HG02571 (cell line): Measurements from ENCODE around the gene CTNND2.

ENCODE experiments used
- ATAC-seq: cut with Tn5 transposase; IDR thresholded peaks from one replicate; pipeline ENCODE4 v1.9.1; 2021; ENCODE audit warnings: mild to moderate bottlenecking, moderate library complexity; ENCODE audit not compliant: unreplicated experiment

Gene CTNND2

GRCh38 chr5:11531811-11532555 is 372.3 kb downstream of the CTNND2 start:
- no peak for ATAC-seq

GRCh38 chr5:11528720-11529119 is 375.5 kb downstream of the CTNND2 start:
- no peak for ATAC-seq

GRCh38 chr5:11527652-11528349 is 376.4 kb downstream of the CTNND2 start:
- ATAC-seq: no peak

GRCh38 chr5:11525020-11525419 is 379.2 kb downstream of the CTNND2 start:
- ATAC-seq: no peak

GRCh38 chr5:11524188-11524587 is 380.1 kb downstream of the CTNND2 start:
- no peak for ATAC-seq

GRCh38 chr5:11522796-11523195 is 381.4 kb downstream of the CTNND2 start:
- ATAC-seq: no peak

GRCh38 chr5:11520241-11520930 is 383.9 kb downstream of the CTNND2 start:
- ATAC-seq: no peak

GRCh38 chr5:11519236-11519635 is 385.0 kb downstream of the CTNND2 start:
- ATAC-seq: no peak

- ATAC-seq: no peak
Measured at GRCh38 chr5:11518676-11519075, 385.6 kb downstream of the CTNND2 start.

GRCh38 chr5:11514705-11515432 is 389.4 kb downstream of the CTNND2 start:
- no peak for ATAC-seq

- no peak for ATAC-seq
Measured at GRCh38 chr5:11511878-11512277, 392.4 kb downstream of the CTNND2 start.

- no peak for ATAC-seq
Measured at GRCh38 chr5:11510889-11511288, 393.4 kb downstream of the CTNND2 start.

- ATAC-seq: no peak
Measured at GRCh38 chr5:11509793-11510192, 394.5 kb downstream of the CTNND2 start.

- ATAC-seq: no peak
Measured at GRCh38 chr5:11507156-11507910, 396.9 kb downstream of the CTNND2 start.

- no peak for ATAC-seq
Measured at GRCh38 chr5:11504886-11505193, 399.4 kb downstream of the CTNND2 start.

GRCh38 chr5:11504065-11504885 is 400.0 kb downstream of the CTNND2 start:
- no peak for ATAC-seq

GRCh38 chr5:11502783-11503182 is 401.5 kb downstream of the CTNND2 start:
- ATAC-seq: no peak

GRCh38 chr5:11497651-11498050 is 406.6 kb downstream of the CTNND2 start:
- ATAC-seq: no peak

GRCh38 chr5:11496137-11496719 is 408.0 kb downstream of the CTNND2 start:
- no peak for ATAC-seq
